NCI-H1436 treated with DMSO at 0.1 percent for 48 hours (cell line): ENCODE data around the gene IGF2BP1.
"Not testable (repeated sequence)": the region's sequence is repeated elsewhere in the genome, so short reads cannot be mapped to it uniquely, and the experiment has no call there.

ENCODE experiments used
- DNase-seq: peaks from one replicate; lab custom pipeline; 2025; lab: John Stamatoyannopoulos, UW

IGF2BP1 gene

GRCh38 chr17:49054342-49055092 lies 57.3 kb downstream of the IGF2BP1 start:
- no peak for DNase-seq

- DNase-seq = no peak
Measured at GRCh38 chr17:49055181-49055927, 58.2 kb downstream of the IGF2BP1 start.

GRCh38 chr17:49061524-49061943 lies 64.3 kb downstream of the IGF2BP1 start:
- DNase-seq = no peak

- no peak for DNase-seq
Measured at GRCh38 chr17:49063652-49064051, 66.5 kb downstream of the IGF2BP1 start.

GRCh38 chr17:49067163-49067562 lies 70.0 kb downstream of the IGF2BP1 start:
- no peak for DNase-seq

GRCh38 chr17:49069585-49070273 lies 72.5 kb downstream of the IGF2BP1 start:
- no peak for DNase-seq

GRCh38 chr17:49071106-49071505 lies 73.9 kb downstream of the IGF2BP1 start:
- no peak for DNase-seq

GRCh38 chr17:49074851-49075540 lies 77.8 kb downstream of the IGF2BP1 start:
- no peak for DNase-seq

GRCh38 chr17:49076573-49077384 lies 79.6 kb downstream of the IGF2BP1 start:
- no peak for DNase-seq

- DNase-seq = no peak
Measured at GRCh38 chr17:49078248-49078647, 81.1 kb downstream of the IGF2BP1 start.

GRCh38 chr17:49079840-49080663 lies 82.9 kb downstream of the IGF2BP1 start:
- DNase-seq = no peak

GRCh38 chr17:49082231-49082630 lies 85.0 kb downstream of the IGF2BP1 start:
- no peak for DNase-seq

GRCh38 chr17:49085046-49085445 lies 87.9 kb downstream of the IGF2BP1 start:
- DNase-seq = not testable (repeated sequence)

GRCh38 chr17:49085565-49086315 lies 88.6 kb downstream of the IGF2BP1 start:
- DNase-seq = no peak

- DNase-seq = no peak
Measured at GRCh38 chr17:49086316-49086605, 89.1 kb downstream of the IGF2BP1 start.

GRCh38 chr17:49086649-49087048 lies 89.5 kb downstream of the IGF2BP1 start:
- no peak for DNase-seq

- no peak for DNase-seq
Measured at GRCh38 chr17:49089094-49089493, 91.9 kb downstream of the IGF2BP1 start.

- no peak for DNase-seq
Measured at GRCh38 chr17:49090878-49091594, 93.9 kb downstream of the IGF2BP1 start.

GRCh38 chr17:49093131-49093530 lies 95.9 kb downstream of the IGF2BP1 start:
- DNase-seq = no peak
